HCT116 (cell line): Measurements from ENCODE around the gene DCLK3. TPM values are rescaled to one million over a fixed set of nuclear protein-coding genes. Genes with fewer than 3 reads are reported as not detected.

Experiments
- ATAC-seq: fragments of 200-7000 bp; cut with Tn5 transposase; 2 replicates; pipeline ENCODE4 v1.9.1; 2020; ENCODE audit warnings: mild to moderate bottlenecking, moderate library complexity
- BruUV-seq: library from RNA; stranded (reverse); fragments of 400-500 nt; replicated peaks from 2 replicates; lab custom pipeline; 2021; lab: Mats Ljungman, UMichigan
- CTCF ChIA-PET: fragments of 300-600 bp; sonication (Branson Sonifier 250); formaldehyde crosslinking; loops from one replicate; lab custom pipeline; 2021; ENCODE audit warnings: antibody characterized with exemption; lab: Charles Lee
- POLR2A ChIA-PET: fragments of 300-600, 350-600 bp; sonication (Branson Sonifier 250); formaldehyde crosslinking; loops from one replicate; lab custom pipeline; 2021; ENCODE audit warnings: antibody characterized with exemption; lab: Charles Lee
- RAD21 ChIA-PET, 2 experiments: fragments of 300-600 bp; sonication (Branson Sonifier 250); formaldehyde crosslinking; loops; one replicate each; lab custom pipeline; 2023; ENCODE audit warnings: low total read pairs in 2 of 2; ENCODE audit not compliant: uncharacterized antibody in 2 of 2, unreplicated experiment in 2 of 2, low non-redundant PET in 1 of 2; lab: Charles Lee
- DNase-seq: peaks from one replicate; pipeline ENCODE4 v3.0.0-alpha.2; 2010; ENCODE audit warnings: low read depth, low spot score
- H2AFZ ChIP-seq: fragments of 200-600 bp; shearing (Covaris generic), sonication (generic); 2 replicates; pipeline ENCODE4 v1.6.1; 2017; ENCODE audit warnings: low read depth, mixed run types, mixed read lengths, antibody characterized with exemption, low read length; ENCODE audit not compliant: poor library complexity, severe bottlenecking
- H3K27ac ChIP-seq: 2 replicates; pipeline ENCODE4 v1.5.1; 2012; ENCODE audit warnings: low read depth, low read length
- H3K27me3 ChIP-seq: fragments of 200-600 bp; sonication (generic); 2 replicates; pipeline ENCODE4 v1.6.1; 2016; ENCODE audit warnings: mixed run types, low read length, mixed read lengths; ENCODE audit not compliant: insufficient read depth
- H3K36me3 ChIP-seq, 2 experiments: fragments of 200-500 bp in 1 of 2; fragments of 200-600 bp in 1 of 2; sonication (Bioruptor generic) in 1 of 2; sonication (generic) in 1 of 2; 2 replicates each; pipeline versions ENCODE4 v1.5.1 to v1.6.1; 2014 to 2016; ENCODE audit warnings: low read length in 2 of 2, inconsistent platforms in 1 of 2, mixed read lengths in 1 of 2, mixed run types in 1 of 2; ENCODE audit not compliant: insufficient read depth in 2 of 2, control insufficient read depth in 1 of 2
- H3K4me1 ChIP-seq, 2 experiments: fragments of 200-600 bp in 1 of 2; sonication (generic) in 1 of 2; 2 replicates each; pipeline versions ENCODE4 v1.5.1 to v1.6.1; 2012 to 2017; ENCODE audit warnings: low read length in 2 of 2, inconsistent platforms in 1 of 2, mild to moderate bottlenecking in 1 of 2, mixed read lengths in 1 of 2, mixed run types in 1 of 2, moderate library complexity in 1 of 2; ENCODE audit not compliant: insufficient read depth in 2 of 2, control insufficient read depth in 1 of 2
- H3K4me2 ChIP-seq: fragments of 200-600 bp; sonication (generic); 2 replicates; pipeline ENCODE4 v1.6.1; 2017; ENCODE audit warnings: mixed run types, low read length, mixed read lengths
- H3K4me3 ChIP-seq, 2 experiments: fragments of 200-600 bp in 1 of 2; sonication (generic) in 1 of 2; replicated peaks in 1 of 2; 2 replicates each; pipeline ENCODE4 v1.5.1; 2011 to 2016; ENCODE audit warnings: low read length in 2 of 2, control low read depth in 1 of 2, low read depth in 1 of 2, mild to moderate bottlenecking in 1 of 2, mixed read lengths in 1 of 2, mixed run types in 1 of 2
- H3K79me2 ChIP-seq: fragments of 200-600 bp; sonication (generic); 2 replicates; pipeline ENCODE4 v1.6.1; 2017; ENCODE audit warnings: mild to moderate bottlenecking, mixed run types, low read length, moderate library complexity, mixed read lengths; ENCODE audit not compliant: insufficient read depth
- H3K9ac ChIP-seq: fragments of 200-600 bp; sonication (generic); 2 replicates; pipeline ENCODE4 v1.6.1; 2016; ENCODE audit warnings: low read length, mixed read lengths
- H3K9me2 ChIP-seq: fragments of 200-600 bp; sonication (generic), shearing (Covaris generic); 2 replicates; pipeline ENCODE4 v1.6.1; 2017; ENCODE audit warnings: mixed run types, mild to moderate bottlenecking, moderate library complexity; ENCODE audit not compliant: insufficient read depth
- H3K9me3 ChIP-seq, 2 experiments: fragments of 200-500 bp in 1 of 2; fragments of 200-600 bp in 1 of 2; sonication (Bioruptor generic) in 1 of 2; sonication (generic) in 1 of 2; 2 replicates each; pipeline ENCODE4 v1.6.1; 2014 to 2017; ENCODE audit warnings: low read length in 2 of 2, mixed read lengths in 2 of 2, inconsistent platforms in 1 of 2, low read depth in 1 of 2, mild to moderate bottlenecking in 1 of 2, mixed run types in 1 of 2, moderate library complexity in 1 of 2; ENCODE audit not compliant: control insufficient read depth in 1 of 2, insufficient read depth in 1 of 2
- H4K20me1 ChIP-seq: fragments of 200-600 bp; sonication (generic), shearing (Covaris generic); 2 replicates; pipeline ENCODE4 v1.6.1; 2017; ENCODE audit warnings: mixed run types, mild to moderate bottlenecking, moderate library complexity; ENCODE audit not compliant: insufficient read depth
- ATF3 ChIP-seq: IDR thresholded peaks from 2 replicates; pipeline ENCODE4 v1.6.1; 2012
- CBX3 ChIP-seq: IDR thresholded peaks from 2 replicates; pipeline ENCODE4 v1.6.1; 2012; ENCODE audit warnings: low read depth
- CEBPB ChIP-seq: IDR thresholded peaks from 2 replicates; pipeline ENCODE4 v1.6.1; 2012; ENCODE audit warnings: low read depth
- EZH2 ChIP-seq: fragments of 200-600 bp; sonication (generic); IDR thresholded peaks from 2 replicates; pipeline ENCODE4 v1.6.1; 2017; ENCODE audit warnings: antibody characterized with exemption, mixed run types
- FOSL1 ChIP-seq: IDR thresholded peaks from 2 replicates; pipeline ENCODE4 v1.6.1; 2012; ENCODE audit warnings: low read depth
- JUND ChIP-seq: IDR thresholded peaks from 2 replicates; pipeline ENCODE4 v1.6.1; 2012
- POLR2A ChIP-seq: IDR thresholded peaks from 2 replicates; pipeline ENCODE4 v1.7.0; 2011; ENCODE audit warnings: borderline replicate concordance; ENCODE audit not compliant: insufficient read depth, insufficient read length; ENCODE audit errors: extremely low read depth
- RAD21 ChIP-seq: IDR thresholded peaks from 2 replicates; pipeline ENCODE4 v1.6.1; 2012; ENCODE audit warnings: low read depth, mild to moderate bottlenecking
- SIN3A ChIP-seq: IDR thresholded peaks from 2 replicates; pipeline ENCODE4 v1.6.1; 2012; ENCODE audit warnings: low read depth
- SP1 ChIP-seq: IDR thresholded peaks from 2 replicates; pipeline ENCODE4 v1.6.1; 2012; ENCODE audit warnings: low read depth
- SRF ChIP-seq: IDR thresholded peaks from 2 replicates; pipeline ENCODE4 v1.6.1; 2012; ENCODE audit warnings: low read depth
- YY1 ChIP-seq: IDR thresholded peaks from 2 replicates; pipeline ENCODE4 v1.6.1; 2011; ENCODE audit warnings: low read length, low read depth, moderate library complexity, mild to moderate bottlenecking; ENCODE audit not compliant: insufficient replicate concordance; ENCODE audit errors: extremely low read depth
- ZBTB33 ChIP-seq: IDR thresholded peaks from 2 replicates; pipeline ENCODE4 v1.6.1; 2011; ENCODE audit warnings: mild to moderate bottlenecking, low read length, moderate library complexity; ENCODE audit not compliant: insufficient replicate concordance; ENCODE audit errors: extremely low read depth
- ZFX ChIP-seq: fragments of 450-650 bp; IDR thresholded peaks from 2 replicates; pipeline ENCODE4 v1.6.1; 2017
- intact Hi-C: fragments of 100-400 bp; cut with micrococcal nuclease; formaldehyde crosslinking; loops from 2 replicates; pipeline ENCODE4 v1.10.0; 2022
- total RNA-seq: library from RNA; stranded (reverse); gene quantifications from one replicate; pipeline ENCODE4 v1.2.1, GENCODE V29; 2021; ENCODE audit not compliant: unreplicated experiment

DCLK3 gene
- total RNA-seq, 1 experiment from 2014 or later = not detected

- CTCF ChIA-PET = interaction anchor here (1.5 kb wide), 1 partner anchor 135 kb away, joined by 5 read pairs; no protein-coding TSS in a partner anchor
Measured at GRCh38 chr3:36733723-36734122, 30.6 kb downstream of the DCLK3 start.

GRCh38 chr3:36733162-36733696 lies 31.1 kb downstream of the DCLK3 start:
- no peak for ATAC-seq
- Histone ChIP-seq H3K36me3 (no peaks in the 10 kb centered on the region), H3K4me1 (no peaks in the 10 kb centered on the region; a peak in 1 of 4 replicates), H3K9ac (no peak overlapping the region), H3K4me3 (no peak overlapping the region), H3K27me3 (peaks cover 6% of the 10 kb centered on the region; the same call in 1 of the 2 replicates), H4K20me1 (no peaks in the 10 kb centered on the region), H3K27ac (no peak overlapping the region), H3K9me3 (no peaks in the 10 kb centered on the region), H3K79me2 (no peaks in the 10 kb centered on the region), H3K4me2 (no peak overlapping the region), H3K9me2 (no peaks in the 10 kb centered on the region), H2AFZ (no peak overlapping the region)
- ChIA-PET RAD21 (no interaction called here), POLR2A (no interaction called here), CTCF (interaction anchor here (1.5 kb wide), 1 partner anchor 136 kb away, joined by 5 read pairs; no protein-coding TSS in a partner anchor)
- intact Hi-C loops = loop anchor here (5.0 kb wide), 1 partner anchor 1044 kb away; no protein-coding TSS in a partner anchor
- no peak for DNase-seq
- no TSS peak for BruUV-seq
- TF ChIP-seq ZFX (no peak), RAD21 (no peak), YY1 (no peak), ZBTB33 (no peak), CBX3 (no peak), ATF3 (no peak), POLR2A (no peak), EZH2 (no peak), FOSL1 (no peak), JUND (no peak), SP1 (no peak), SIN3A (no peak)

More at GRCh38 chr3:36733723-36734122, 30.6 kb downstream of the DCLK3 start:
- RAD21 ChIA-PET = no interaction called here
- no peak overlapping the region for H3K4me3 ChIP-seq
- no TSS peak for BruUV-seq
- no peak overlapping the region for H3K9ac ChIP-seq
- H2AFZ ChIP-seq = no peak overlapping the region
- H3K4me2 ChIP-seq = no peak overlapping the region
- H3K4me1 ChIP-seq = no peaks in the 10 kb centered on the region; a peak in 1 of 4 replicates
- no peaks in the 10 kb centered on the region for H3K9me2 ChIP-seq
- intact Hi-C loops = loop anchor here (5.0 kb wide), 1 partner anchor 1044 kb away; no protein-coding TSS in a partner anchor
- no peak overlapping the region for H3K27ac ChIP-seq
- POLR2A ChIA-PET = no interaction called here
- peaks cover 6% of the 10 kb centered on the region; the same call in 1 of the 2 replicates for H3K27me3 ChIP-seq
- ATAC-seq (no peak), DNase-seq (no peak)
- no peaks in the 10 kb centered on the region for H3K36me3 ChIP-seq
- no peaks in the 10 kb centered on the region for H4K20me1 ChIP-seq
- no peaks in the 10 kb centered on the region for H3K79me2 ChIP-seq
- TF ChIP-seq ZBTB33 (no peak), SRF (no peak), SP1 (no peak), FOSL1 (no peak), CEBPB (no peak)
- H3K9me3 ChIP-seq = no peaks in the 10 kb centered on the region
